ENCODE results near the gene DGKD. TPM values are rescaled to one million over a fixed set of nuclear protein-coding genes. Genes with fewer than 3 reads are reported as not detected.
A peak's percentile ranks its signal among the peaks of the same experiment; 100 is the strongest.

The DGKD gene
- total RNA-seq, 1 donor from 2014 or later = 86.7 TPM

- DNase-seq = no peak
- Histone ChIP-seq H3K4me3 (no peak overlapping the region), H3K9me3 (no peaks in the 10 kb centered on the region), H3K27me3 (no peaks in the 10 kb centered on the region), H3K27ac (peak overlapping the region; percentile 55), H3K36me3 (no peaks in the 10 kb centered on the region), H3K4me1 (peaks cover 51% of the 10 kb centered on the region)
- intact Hi-C loops (cut with DNase I) = no loop called here
- no peak for TF ChIP-seq CTCF (IDR thresholded peaks at IDR 0.05)
- no peak for ATAC-seq
These were observed 63.9 kb downstream of the DGKD start for GRCh38 chr2:233418052-233418760.

GRCh38 chr2:233418761-233419546 is 64.7 kb downstream of the DGKD start:
- H3K36me3 ChIP-seq = no peaks in the 10 kb centered on the region
- peak overlapping the region; percentile 21 for H3K4me3 ChIP-seq
- H3K4me1 ChIP-seq = peaks cover 46% of the 10 kb centered on the region
- no peaks in the 10 kb centered on the region for H3K27me3 ChIP-seq
- no peaks in the 10 kb centered on the region for H3K9me3 ChIP-seq
- ATAC-seq = peak; percentile 5
- H3K27ac ChIP-seq = peak overlapping the region; percentile 55
- intact Hi-C loops (cut with DNase I) = no loop called here
- TF ChIP-seq CTCF (IDR thresholded peaks at IDR 0.05) = no peak
- no peak for DNase-seq

GRCh38 chr2:233419602-233420391 is 65.5 kb downstream of the DGKD start:
- TF ChIP-seq CTCF (IDR thresholded peaks at IDR 0.05) = no peak
- intact Hi-C loops (cut with DNase I) = no loop called here
- no peaks in the 10 kb centered on the region for H3K36me3 ChIP-seq
- H3K27me3 ChIP-seq = no peaks in the 10 kb centered on the region
- H3K27ac ChIP-seq = peak overlapping the region; percentile 55
- H3K4me1 ChIP-seq = peaks cover 42% of the 10 kb centered on the region
- H3K4me3 ChIP-seq = peak overlapping the region; percentile 21
- ATAC-seq (no peak), DNase-seq (no peak)
- no peaks in the 10 kb centered on the region for H3K9me3 ChIP-seq

GRCh38 chr2:233421091-233421816 is 67.0 kb downstream of the DGKD start:
- H3K36me3 ChIP-seq = no peaks in the 10 kb centered on the region
- peak; percentile 48 for DNase-seq

More at GRCh38 chr2:233421091-233421816, 67.0 kb downstream of the DGKD start:
- H3K4me1 ChIP-seq = peaks cover 42% of the 10 kb centered on the region
- no peak overlapping the region for H3K4me3 ChIP-seq
- TF ChIP-seq CTCF (IDR thresholded peaks at IDR 0.05) = no peak
- intact Hi-C loops (cut with DNase I) = no loop called here
- peak overlapping the region; percentile 71 for H3K27ac ChIP-seq
- no peaks in the 10 kb centered on the region for H3K9me3 ChIP-seq
- no peaks in the 10 kb centered on the region for H3K27me3 ChIP-seq
- no peak for ATAC-seq
